WTC11 (cell line): ENCODE data around the gene KBTBD13.

Experiments
- MAX ChIP-seq: sonication (generic); formaldehyde crosslinking; IDR thresholded peaks from 2 replicates; pipeline ENCODE4 v1.8.0; 2022; ENCODE audit warnings: mild to moderate bottlenecking, missing genetic modification reagents
- TF ChIP-seq, protein P1 (sequence below): sonication (generic); formaldehyde crosslinking; IDR thresholded peaks from 2 replicates; pipeline ENCODE4 v1.8.1; 2023; ENCODE audit warnings: mild to moderate bottlenecking, missing genetic modification reagents
- TF ChIP-seq, protein P2 (sequence below): fragments of 200-600 bp; IDR thresholded peaks from 2 replicates; pipeline ENCODE4 v1.8.0; 2022; ENCODE audit warnings: antibody characterized with exemption

DNA sequence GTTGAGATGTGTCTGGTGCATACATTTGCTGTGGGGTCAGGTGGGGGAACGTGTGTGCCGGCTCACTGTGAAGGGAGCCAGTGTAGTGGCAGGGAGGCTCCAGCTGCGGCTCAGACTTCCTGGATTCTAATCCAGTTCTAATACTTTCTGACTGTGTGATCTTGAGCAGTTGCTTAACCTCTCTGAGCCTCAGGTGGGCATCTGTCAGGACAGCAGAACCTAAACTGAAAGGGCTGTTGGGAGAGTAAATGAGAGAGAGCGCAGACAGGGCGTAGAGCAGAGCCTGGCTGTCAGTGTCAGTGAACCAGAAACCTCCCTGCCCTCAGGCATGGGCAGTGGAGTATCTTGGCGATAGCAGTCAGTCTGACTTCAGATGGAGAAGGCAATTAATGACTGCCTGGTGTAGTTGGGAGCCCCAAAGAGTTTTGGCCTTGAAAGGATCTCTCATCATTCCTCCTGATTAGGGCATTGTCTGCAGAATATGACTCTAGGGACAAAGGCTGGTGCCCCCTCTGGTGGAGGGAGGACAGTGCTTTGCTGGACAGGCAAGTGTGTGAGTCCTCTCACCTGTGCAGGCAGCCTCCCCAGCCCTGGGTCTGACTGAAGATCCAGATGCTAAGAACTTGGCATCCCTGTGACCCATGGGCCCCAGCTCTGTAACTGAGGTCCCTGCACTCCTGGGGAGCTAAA, 9.6 kb downstream of the KBTBD13 start:
- TF ChIP-seq, protein P1, sequence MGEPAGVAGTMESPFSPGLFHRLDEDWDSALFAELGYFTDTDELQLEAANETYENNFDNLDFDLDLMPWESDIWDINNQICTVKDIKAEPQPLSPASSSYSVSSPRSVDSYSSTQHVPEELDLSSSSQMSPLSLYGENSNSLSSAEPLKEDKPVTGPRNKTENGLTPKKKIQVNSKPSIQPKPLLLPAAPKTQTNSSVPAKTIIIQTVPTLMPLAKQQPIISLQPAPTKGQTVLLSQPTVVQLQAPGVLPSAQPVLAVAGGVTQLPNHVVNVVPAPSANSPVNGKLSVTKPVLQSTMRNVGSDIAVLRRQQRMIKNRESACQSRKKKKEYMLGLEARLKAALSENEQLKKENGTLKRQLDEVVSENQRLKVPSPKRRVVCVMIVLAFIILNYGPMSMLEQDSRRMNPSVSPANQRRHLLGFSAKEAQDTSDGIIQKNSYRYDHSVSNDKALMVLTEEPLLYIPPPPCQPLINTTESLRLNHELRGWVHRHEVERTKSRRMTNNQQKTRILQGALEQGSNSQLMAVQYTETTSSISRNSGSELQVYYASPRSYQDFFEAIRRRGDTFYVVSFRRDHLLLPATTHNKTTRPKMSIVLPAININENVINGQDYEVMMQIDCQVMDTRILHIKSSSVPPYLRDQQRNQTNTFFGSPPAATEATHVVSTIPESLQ = no peak
- TF ChIP-seq, protein P2, sequence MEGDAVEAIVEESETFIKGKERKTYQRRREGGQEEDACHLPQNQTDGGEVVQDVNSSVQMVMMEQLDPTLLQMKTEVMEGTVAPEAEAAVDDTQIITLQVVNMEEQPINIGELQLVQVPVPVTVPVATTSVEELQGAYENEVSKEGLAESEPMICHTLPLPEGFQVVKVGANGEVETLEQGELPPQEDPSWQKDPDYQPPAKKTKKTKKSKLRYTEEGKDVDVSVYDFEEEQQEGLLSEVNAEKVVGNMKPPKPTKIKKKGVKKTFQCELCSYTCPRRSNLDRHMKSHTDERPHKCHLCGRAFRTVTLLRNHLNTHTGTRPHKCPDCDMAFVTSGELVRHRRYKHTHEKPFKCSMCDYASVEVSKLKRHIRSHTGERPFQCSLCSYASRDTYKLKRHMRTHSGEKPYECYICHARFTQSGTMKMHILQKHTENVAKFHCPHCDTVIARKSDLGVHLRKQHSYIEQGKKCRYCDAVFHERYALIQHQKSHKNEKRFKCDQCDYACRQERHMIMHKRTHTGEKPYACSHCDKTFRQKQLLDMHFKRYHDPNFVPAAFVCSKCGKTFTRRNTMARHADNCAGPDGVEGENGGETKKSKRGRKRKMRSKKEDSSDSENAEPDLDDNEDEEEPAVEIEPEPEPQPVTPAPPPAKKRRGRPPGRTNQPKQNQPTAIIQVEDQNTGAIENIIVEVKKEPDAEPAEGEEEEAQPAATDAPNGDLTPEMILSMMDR = peak; percentile 49; the same call in 1 of the 2 replicates
- TF ChIP-seq MAX (CRISPR knock-in tag) = no peak
